Measurements from ENCODE around the gene DLK1.

DNA sequence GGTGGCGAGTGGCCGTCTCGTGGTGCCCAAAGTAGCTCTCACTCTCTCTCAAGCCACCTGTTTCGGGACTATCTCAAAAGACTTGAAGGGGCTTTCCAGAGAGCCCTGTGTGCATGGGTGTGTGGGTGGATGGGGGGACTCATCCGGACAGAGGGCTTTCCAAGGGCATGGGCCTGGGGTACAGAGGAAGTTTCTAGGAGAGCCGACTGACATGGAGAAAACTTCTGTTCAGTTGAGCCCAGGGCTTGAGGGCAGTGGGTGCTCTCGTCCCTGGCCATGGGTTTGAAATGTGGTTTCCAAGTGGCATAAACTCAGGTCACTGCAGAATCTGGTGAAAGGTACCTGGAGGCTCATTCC lies 51.8 kb downstream of the DLK1 start:
- TF ChIP-seq EZH2 (IDR thresholded peaks at IDR 0.05; ENCODE audit: insufficient read depth, poor library complexity, severe bottlenecking) (no peak), EZH2phosphoT487 (IDR thresholded peaks at IDR 0.05; ENCODE audit: insufficient read depth, low read depth) (no peak)

All from GM23248 (cell line).